HL-60 (cell line): ENCODE data around the gene SPNS2.

ENCODE experiments used
- DNase-seq, 2 experiments: peaks; one replicate each; pipeline ENCODE4 v3.0.0-alpha.2; 2010 to 2020; ENCODE audit warnings: low read depth in 1 of 2, low spot score in 1 of 2
- H3K27ac ChIP-seq: fragments of 250-450 bp; sonication (Bioruptor Pico); replicated peaks from 2 replicates; pipeline ENCODE4 v1.5.1; 2020; ENCODE audit warnings: mild to moderate bottlenecking, moderate library complexity
- H3K27me3 ChIP-seq: fragments of 250-450 bp; sonication (Bioruptor Pico); 2 replicates; pipeline ENCODE4 v1.5.1; 2021; ENCODE audit warnings: mild to moderate bottlenecking, moderate library complexity; ENCODE audit not compliant: insufficient read depth, poor library complexity, severe bottlenecking
- H3K4me3 ChIP-seq: replicated peaks from 2 replicates; pipeline ENCODE4 v1.5.1; 2011; ENCODE audit warnings: mild to moderate bottlenecking, control low read depth, low read length; ENCODE audit not compliant: insufficient read depth
- GABPA ChIP-seq: IDR thresholded peaks from 2 replicates; pipeline ENCODE4 v1.6.1; 2012; ENCODE audit warnings: low read depth
- POLR2AphosphoS5 ChIP-seq: IDR thresholded peaks from 2 replicates; pipeline ENCODE4 v1.6.1; 2012; ENCODE audit warnings: low read depth
- SPI1 ChIP-seq: IDR thresholded peaks from 2 replicates; pipeline ENCODE4 v1.6.1; 2012; ENCODE audit warnings: low read depth, mild to moderate bottlenecking, borderline replicate concordance
- TF ChIP-seq, protein P1 (sequence below): IDR thresholded peaks from one replicate; pipeline ENCODE4 v1.5.1; 2011; ENCODE audit warnings: low read length, control low read depth, inconsistent platforms; ENCODE audit not compliant: insufficient read depth
- TF ChIP-seq, protein P2 (sequence below): IDR thresholded peaks from 2 replicates; pipeline ENCODE4 v1.6.1; 2012; ENCODE audit warnings: low read depth; ENCODE audit not compliant: insufficient replicate concordance

The SPNS2 gene

DNA sequence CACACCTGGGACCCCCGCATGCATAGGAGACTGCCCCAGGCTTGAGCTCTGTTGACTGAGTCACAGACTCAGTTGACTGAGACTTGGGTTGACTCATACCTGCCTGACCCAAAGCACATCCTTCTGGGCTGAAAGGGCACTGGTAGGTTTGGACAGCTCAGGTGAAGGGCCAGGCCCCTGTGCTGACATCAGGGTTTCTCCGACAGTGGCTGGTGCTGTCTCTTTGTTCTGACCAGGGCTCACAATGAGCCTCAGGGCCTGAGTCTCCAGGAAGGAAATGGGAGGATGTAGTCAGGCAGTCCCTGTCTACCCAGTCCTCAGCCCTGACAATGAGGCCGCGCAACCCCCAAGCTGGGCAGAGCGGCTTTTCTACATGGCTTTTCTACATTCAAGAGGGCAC, 6.5 kb downstream of the SPNS2 start:
- Histone ChIP-seq H3K4me3 (no peak overlapping the region), H3K27ac (no peak overlapping the region), H3K27me3 (no peaks in the 10 kb centered on the region)
- no peak for DNase-seq
- TF ChIP-seq POLR2AphosphoS5 (no peak), SPI1 (no peak), GABPA (no peak)
- TF ChIP-seq, protein P1, sequence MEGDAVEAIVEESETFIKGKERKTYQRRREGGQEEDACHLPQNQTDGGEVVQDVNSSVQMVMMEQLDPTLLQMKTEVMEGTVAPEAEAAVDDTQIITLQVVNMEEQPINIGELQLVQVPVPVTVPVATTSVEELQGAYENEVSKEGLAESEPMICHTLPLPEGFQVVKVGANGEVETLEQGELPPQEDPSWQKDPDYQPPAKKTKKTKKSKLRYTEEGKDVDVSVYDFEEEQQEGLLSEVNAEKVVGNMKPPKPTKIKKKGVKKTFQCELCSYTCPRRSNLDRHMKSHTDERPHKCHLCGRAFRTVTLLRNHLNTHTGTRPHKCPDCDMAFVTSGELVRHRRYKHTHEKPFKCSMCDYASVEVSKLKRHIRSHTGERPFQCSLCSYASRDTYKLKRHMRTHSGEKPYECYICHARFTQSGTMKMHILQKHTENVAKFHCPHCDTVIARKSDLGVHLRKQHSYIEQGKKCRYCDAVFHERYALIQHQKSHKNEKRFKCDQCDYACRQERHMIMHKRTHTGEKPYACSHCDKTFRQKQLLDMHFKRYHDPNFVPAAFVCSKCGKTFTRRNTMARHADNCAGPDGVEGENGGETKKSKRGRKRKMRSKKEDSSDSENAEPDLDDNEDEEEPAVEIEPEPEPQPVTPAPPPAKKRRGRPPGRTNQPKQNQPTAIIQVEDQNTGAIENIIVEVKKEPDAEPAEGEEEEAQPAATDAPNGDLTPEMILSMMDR: no peak
- TF ChIP-seq, protein P2, sequence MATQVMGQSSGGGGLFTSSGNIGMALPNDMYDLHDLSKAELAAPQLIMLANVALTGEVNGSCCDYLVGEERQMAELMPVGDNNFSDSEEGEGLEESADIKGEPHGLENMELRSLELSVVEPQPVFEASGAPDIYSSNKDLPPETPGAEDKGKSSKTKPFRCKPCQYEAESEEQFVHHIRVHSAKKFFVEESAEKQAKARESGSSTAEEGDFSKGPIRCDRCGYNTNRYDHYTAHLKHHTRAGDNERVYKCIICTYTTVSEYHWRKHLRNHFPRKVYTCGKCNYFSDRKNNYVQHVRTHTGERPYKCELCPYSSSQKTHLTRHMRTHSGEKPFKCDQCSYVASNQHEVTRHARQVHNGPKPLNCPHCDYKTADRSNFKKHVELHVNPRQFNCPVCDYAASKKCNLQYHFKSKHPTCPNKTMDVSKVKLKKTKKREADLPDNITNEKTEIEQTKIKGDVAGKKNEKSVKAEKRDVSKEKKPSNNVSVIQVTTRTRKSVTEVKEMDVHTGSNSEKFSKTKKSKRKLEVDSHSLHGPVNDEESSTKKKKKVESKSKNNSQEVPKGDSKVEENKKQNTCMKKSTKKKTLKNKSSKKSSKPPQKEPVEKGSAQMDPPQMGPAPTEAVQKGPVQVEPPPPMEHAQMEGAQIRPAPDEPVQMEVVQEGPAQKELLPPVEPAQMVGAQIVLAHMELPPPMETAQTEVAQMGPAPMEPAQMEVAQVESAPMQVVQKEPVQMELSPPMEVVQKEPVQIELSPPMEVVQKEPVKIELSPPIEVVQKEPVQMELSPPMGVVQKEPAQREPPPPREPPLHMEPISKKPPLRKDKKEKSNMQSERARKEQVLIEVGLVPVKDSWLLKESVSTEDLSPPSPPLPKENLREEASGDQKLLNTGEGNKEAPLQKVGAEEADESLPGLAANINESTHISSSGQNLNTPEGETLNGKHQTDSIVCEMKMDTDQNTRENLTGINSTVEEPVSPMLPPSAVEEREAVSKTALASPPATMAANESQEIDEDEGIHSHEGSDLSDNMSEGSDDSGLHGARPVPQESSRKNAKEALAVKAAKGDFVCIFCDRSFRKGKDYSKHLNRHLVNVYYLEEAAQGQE: no peak

DNA sequence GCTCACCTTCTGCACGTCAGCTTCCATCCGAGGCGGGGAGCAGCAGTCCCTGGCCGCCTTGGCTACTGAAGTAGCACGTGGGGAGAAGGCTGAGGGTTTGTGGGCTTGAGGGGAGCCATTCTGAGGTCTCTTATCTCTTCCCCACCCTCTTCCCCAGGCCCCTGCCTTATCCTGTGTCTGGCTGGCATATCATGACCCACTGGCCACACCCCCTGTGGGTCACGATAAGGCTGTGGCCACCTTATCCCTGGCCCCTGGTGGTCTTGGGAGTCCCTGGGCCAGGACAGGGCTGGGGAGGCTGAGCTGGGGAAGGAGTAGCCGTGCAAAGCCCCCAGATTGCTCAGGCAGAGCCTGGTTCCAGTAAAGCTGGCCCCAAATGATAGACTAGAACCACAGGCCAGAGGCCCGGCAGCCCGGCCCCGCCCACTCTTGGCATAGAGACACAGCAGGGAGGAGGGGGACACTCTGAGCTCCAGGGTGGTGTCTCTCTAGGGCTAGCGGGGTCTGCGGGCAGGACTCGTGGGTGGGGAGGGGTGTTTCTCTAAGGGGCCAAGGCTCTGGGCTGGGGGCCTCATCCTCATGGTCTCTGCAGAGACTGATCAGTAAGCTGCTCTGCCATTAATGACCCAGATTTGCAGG, 7.6 kb downstream of the SPNS2 start:
- Histone ChIP-seq H3K27ac (no peak overlapping the region), H3K4me3 (no peak overlapping the region), H3K27me3 (no peaks in the 10 kb centered on the region)
- no peak for TF ChIP-seq SPI1
- TF ChIP-seq POLR2AphosphoS5: no peak
- no peak for TF ChIP-seq GABPA
- TF ChIP-seq, protein P2: no peak
- TF ChIP-seq, protein P1: no peak
- DNase-seq: no peak

DNA sequence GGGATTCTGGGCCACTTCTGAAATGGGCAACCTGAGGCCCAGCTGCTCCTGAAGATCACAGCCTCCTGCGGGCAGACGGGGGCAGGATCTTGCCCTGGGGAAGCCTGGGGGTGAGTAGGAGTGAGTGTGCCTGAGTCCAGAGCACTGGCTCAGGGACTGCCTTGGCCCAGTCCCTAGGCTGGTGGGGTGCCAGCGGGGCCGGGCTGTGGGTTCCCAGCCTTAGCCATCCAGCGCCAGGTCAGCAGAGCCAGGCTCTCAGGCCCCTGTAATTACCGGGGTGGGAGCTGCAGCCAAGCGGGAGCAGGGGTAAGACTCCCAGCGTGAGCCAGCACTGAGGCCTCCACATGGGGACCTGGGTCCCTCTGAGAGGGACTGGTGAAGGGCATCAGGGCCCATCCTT, 8.2 kb downstream of the SPNS2 start:
- no peak overlapping the region for H3K27ac ChIP-seq
- no peak overlapping the region for H3K4me3 ChIP-seq
- H3K27me3 ChIP-seq: no peaks in the 10 kb centered on the region
- TF ChIP-seq, protein P1: no peak
- TF ChIP-seq POLR2AphosphoS5 (no peak), SPI1 (no peak), GABPA (no peak)
- TF ChIP-seq, protein P2: no peak
- no peak for DNase-seq
